Activated T-helper 9 cell treated with anti-CD3 and anti-CD28 coated beads, Interleukin-2, amount 50 U/mL, for 16 hours (primary cell): ENCODE measurements around the gene TIMM10.

Source experiments
- DNase-seq: peaks from one replicate; pipeline ENCODE4 v3.0.0-alpha.2; 2020; ENCODE audit warnings: low read depth

TIMM10 gene, protein sequence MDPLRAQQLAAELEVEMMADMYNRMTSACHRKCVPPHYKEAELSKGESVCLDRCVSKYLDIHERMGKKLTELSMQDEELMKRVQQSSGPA

DNA sequence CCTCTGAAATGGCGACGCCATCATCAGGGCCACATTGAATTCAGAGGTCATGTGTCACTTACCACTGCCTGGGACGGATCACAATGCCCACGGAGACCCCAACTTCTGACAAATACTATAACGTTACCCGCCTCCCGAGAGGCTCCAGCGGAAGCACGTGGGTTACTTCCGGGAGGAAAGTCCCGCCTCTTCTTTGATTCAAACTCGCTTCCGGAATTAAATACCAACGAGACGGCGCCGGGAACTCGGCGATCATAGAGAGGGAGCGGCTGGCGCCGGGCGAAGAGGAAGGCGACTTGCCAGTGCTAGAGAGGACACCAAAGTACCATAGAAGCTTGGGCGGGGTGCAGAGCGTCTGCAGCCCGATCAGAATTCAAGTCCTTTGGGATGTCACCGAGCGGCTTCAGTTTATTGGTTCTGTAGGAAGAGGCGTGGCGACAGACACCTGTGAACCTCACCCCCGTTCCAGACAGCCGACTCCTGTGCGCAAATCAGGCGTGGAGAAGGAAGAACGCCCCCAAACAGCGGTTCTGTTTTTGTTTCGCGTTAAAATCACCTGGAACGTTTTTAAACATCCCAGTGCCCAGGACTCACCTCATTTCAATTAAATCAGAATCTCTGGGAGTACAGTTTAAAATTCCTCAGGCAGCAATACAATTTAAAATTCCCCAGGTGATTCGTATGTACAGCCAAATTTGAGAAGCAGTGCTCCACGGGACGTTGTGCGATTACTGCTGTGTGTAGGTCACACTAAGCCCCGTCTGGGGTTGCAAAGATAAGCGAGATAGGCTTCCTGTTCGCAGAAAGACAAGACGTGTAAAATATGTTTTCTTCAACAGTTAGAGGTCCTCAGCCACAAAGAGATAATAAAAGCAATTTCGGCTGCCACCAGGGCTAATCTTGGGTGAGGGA, at the start of gene TIMM10:
TIMM10 (minus strand) TSS at position 159 of the 912 bp plus-strand sequence. CDS start 565 bp downstream, outside the sequence.
- DNase-seq = peak; percentile 89

DNA sequence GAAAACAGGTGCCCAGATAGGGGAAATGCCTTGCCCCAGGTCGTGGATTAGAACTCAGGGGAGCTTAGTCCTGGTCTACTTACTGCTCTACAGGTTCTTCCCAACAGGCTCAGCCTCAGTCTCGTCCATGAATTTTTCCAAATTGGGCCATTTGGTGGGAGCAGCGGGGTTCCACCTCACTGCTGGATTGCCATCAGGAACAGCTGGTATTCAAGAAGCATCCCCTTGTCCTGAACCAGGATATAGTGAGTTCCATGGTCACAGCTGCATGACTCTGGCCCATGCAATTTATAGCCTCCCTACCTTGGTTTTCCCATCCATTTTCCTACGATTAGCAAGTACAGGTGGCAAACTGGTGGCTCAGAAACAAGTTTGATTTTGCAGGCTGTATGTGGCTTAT, 43.5 kb upstream of the TIMM10 start:
- no peak for DNase-seq

DNA sequence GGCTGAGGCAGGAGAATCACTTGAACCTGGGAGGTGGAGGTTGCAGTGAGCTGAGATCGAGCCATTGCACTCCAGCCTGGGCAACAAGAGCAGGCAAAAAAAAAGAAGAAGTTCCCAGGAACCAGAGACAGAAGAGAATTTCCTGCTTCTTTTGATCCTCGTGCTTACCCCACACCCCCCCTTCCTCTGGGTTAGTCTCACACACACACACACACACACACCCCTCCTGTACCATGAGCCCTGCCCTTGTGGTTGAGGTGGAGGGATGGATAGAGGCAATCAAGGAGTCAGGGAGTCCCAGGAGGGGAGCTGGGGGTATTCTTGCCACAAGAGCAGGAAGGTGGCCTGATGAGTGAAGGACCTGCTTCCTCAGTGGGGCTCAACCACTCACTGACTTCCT, 41.1 kb upstream of the TIMM10 start:
- DNase-seq = no peak

DNA sequence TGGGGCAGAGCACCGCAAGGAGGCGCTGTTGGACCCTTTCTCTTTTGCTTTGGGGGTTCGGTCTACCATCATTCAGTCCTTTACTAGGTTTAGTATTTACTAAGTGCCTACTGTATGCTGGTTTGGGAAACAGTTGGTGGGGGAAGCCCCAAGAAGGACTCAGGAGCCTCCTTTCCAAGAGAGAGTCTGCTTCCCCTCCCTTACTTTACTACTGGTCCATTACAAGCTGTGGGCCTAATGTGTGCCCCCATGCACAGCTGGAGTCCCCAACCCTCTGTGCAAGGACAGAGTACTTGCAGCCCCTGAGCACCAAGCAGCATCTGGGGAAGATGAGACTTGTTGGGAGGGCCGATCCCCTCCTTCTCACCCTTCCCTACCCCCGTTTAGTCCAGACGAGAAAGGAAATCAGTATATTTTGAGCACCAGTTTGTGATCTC, 37.8 kb upstream of the TIMM10 start:
- DNase-seq = no peak

DNA sequence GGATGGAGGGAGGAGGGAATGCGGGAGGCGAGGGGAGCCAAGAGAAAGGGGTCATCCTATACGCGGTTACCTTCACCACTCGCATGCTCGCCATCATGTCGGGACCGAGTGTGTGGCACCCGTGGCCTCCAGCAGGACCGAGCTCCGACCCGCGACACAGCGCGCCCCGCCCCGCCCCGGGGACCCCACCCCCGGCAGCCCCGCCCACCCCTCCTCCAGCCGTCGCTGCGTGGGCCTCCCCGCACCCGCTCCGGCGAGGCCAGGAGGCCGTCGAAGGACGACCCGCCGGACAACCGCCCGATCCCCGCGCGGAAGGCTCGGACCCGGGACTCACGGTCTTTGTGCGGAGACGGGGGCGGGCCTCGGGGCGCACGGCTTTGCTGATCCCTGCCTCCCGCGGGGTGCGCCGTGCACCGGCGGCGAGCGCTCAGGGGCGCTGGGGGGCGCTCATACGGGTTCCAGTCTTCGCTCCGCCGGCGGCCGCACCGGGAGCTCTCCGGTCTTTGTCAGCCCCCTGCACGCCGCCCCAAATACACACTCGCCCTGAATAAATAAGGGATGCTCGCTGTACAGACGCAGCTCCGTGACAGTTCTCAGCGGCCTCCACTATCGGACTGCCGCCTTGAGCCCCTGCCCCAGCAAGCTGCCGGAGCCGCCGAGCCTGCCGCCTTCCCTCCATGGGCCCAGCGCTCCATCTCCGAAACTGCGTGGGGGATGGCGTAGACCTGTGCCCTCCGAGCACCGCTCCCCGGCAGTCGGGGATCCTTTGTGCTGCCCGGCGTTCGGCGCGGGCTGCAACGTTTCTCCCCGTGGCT, 37.2 kb upstream of the TIMM10 start, which contains the start of gene UBE2L6:
UBE2L6 (minus strand) TSS at position 158 of the 815 bp plus-strand sequence; CDS start at position 97, 61 bp downstream.
- peak; percentile 79 for DNase-seq

DNA sequence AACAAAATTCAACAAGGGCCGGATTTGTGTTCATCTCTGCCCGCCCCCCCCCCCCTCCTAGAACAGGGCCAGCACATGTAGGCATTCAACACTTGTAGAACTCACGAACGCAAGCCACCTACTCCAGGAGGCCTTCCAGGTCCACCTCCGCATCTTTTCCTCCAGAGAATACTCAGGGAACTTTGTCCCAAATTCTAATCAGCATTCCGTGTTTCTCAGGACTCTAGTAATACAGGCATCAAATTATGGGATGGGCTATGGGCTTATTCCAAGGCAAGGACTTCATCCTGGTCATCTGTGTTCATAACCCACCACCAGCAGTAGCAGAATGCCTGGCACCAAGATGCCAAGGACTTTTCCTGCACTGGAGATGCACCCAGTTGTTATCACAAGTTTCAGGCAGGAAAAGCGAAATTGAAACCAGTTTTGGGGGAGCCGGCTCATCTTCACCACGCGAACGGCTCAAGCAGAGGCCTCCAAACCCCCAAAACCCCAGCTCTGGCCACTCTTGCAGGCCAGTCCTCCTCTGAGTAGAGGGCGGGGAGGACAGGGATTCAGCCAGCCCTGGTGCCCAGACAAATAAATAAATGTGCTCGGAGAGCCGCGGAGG, 36.5 kb upstream of the TIMM10 start:
- DNase-seq = peak; percentile 8

DNA sequence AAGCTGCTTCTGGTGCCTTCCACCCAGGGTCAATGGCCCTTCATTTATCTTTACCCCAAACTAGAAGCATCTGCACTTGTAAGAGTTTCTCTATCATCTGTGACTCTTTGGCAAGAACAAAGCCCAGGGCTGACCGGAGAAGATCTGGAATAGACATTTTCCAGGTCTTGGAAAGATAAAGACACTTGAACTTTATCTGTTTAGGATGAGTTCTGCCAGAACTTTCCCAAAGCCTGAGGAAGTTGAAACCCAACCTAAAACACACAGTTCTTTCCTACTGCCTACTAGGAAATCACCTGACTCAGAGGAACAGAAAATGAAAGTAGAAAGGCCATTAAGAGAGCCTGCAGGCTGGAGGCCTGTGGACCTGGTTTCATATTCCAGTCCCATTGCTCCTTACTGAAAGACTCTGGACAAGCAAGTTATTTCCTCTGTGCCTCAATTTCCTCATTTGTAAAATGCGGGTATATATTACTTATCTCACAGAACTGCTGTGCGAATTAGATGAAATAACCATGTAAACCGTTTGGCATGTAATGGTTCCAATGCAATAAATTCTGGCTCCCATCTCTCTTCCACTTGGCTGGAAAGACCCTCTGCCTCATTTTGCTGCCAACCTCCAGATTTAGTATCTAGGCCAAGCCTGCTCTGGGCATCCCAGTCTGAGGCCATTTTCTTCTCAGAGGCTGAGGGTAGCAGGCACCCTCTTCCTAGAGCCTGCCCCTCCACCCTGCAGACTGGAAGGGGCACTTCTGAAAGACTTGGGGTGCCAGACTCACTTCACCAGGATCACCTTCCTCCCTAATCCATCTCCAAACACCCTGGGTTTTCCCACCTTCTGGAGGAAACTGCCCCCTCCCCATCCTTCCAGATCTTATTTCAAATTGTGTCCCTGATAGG, 35.7 kb upstream of the TIMM10 start:
- DNase-seq = no peak

DNA sequence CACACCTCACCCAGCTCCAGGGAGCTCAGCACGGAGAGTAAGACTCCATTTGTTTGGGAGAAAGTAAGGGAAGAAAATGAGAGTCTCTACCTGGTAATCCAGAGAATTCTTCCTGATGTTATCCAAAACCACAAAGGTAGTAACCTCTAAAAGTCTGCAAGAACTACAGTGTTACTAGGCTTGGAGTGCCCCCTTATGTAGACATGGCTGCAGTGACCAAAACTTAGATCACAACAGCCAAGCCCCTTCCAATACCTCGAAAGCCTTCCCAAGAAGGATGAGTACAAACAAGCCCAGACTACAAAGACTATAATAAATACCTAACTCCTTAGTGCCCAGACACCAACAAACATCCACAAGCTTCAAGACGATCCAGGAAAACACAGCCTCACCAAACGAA, 32.0 kb upstream of the TIMM10 start:
- no peak for DNase-seq

DNA sequence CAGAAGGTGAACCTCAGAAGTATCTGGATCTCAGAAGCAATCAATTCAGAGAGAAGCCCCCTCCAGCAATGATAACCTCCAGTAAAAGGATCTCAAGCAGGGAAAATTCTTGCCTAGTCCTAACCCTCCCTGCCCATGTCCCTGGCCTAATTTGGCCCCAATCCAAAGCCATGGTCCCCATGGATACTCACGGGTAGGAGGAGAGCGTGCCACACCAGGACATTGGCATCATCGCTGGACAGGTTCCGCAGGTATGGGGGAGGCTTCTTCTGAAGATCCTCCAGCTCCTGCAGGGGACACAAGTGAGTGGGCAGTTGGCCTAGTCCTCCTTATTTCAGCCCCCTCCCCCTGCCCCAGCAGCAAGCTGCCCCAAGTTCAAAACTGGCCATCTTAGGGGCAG, 29.6 kb upstream of the TIMM10 start:
- no peak for DNase-seq

DNA sequence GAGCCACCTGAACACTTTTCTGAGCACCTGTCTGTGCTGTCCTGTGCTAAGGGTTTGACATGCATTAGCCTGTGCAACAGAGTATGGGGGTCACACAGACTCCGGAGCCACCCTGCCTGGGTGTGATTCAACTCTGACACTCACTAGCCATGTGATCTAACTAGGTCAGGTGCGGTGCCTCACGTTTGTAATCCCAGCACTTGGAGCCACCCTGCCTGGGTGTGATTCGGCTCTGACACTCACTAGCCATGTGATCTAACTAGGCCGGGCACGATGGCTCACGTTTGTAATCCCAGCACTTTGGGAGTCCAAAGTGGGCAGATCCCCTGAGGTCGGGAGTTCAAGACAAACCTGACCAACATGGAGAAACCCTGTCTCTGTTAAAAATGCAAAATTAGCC, 25.5 kb upstream of the TIMM10 start:
- no peak for DNase-seq

DNA sequence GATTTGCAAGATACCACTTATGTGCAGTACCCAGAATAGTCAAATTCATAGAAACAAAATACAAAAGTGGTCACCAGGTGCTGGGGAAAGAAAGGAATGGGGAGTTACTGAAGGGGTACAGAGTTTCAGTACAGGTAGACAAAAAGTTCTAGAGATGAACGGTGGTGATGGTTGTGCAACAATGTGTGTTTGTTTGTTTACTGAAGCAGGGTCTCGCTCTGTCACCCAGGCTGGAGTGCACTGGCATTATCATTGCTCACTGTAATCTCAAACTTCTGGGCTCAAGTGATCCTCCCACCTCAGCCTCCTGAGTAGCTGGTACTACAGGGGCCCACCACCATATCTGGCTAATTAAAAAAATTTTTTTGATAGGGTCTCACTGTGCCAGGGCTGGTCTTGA, 24.8 kb upstream of the TIMM10 start:
- DNase-seq = no peak

DNA sequence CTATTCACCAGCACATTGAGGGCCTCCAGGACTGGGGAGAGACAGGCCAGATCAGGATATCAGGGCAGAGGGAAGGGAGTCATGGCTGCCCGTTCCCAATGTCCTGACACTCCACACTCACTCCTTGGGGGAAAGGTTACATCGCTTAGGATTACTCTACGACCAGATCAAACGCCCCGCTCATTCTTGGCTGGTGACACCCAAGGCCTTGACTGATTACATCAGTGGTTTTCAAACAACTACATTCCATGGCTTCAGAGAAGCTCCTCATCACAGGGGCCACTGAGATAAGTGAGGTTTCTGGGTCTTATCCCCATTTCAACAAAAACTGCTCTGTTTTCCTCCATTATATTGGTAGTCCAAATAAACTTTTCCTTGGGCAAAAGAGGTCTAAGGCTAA, 21.9 kb upstream of the TIMM10 start:
- DNase-seq = no peak

DNA sequence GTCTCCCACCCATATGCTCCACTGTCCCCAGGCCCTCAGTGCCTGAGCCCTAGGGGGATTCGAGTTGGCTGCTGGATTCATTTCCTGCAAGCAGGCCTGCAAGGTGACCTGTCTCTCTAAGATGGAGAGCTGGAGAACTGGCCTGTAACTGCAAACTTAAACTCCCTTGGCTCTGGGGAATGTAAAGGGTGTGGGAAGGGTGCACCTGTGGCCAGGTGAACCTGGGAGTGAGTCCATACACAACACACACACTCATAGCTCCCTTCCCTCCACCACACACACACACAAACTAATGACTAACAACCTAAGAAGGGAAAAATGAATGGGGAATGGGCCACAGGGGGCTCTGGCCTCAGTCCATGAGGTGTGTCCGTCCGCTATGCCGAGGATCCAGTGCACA, 21.4 kb upstream of the TIMM10 start:
- no peak for DNase-seq

DNA sequence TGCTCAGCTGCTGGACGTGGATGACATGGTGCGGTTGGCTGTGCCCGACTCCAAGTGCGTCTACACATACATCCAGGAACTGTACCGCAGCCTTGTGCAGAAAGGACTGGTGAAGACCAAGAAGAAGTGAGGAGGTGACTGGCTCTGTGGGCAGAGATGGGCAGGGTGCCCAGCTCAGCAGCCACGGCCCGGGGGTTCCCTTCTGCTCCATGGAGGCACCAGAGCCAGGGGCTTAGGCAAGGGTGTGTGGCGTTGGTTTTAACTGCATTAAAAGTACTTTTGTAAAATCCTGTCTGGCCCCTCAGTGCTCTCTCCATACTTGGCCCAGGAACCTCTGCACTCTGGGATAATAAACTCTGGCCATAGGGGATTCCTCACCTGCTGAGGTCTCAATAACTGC, 19.4 kb upstream of the TIMM10 start:
- no peak for DNase-seq

DNA sequence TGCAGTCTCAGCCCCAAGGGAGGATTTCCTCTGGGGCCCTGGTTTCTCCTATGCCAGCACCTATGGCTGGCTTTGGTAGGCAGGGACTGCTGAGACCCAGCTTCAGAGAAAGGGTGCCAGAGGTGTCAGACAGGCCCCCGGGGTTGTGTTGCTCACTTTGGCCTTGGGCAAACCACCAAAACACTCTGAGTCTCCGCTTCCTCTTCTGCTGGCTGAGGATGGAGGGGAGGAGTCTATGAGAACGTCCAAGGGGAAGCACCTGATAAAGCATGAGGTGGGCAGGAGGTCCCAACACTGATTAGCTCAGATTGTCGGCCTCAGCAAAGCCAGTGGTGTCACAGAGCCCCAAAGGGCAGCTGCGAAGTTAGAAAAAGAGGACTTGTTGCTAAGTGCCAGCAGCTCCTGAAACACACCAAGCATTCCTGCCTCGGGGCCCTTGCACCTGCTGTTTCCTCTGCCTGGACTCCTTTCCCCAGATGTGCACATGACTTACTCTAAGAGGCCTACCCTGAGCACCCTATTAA, 17.4 kb upstream of the TIMM10 start:
- DNase-seq = no peak

DNA sequence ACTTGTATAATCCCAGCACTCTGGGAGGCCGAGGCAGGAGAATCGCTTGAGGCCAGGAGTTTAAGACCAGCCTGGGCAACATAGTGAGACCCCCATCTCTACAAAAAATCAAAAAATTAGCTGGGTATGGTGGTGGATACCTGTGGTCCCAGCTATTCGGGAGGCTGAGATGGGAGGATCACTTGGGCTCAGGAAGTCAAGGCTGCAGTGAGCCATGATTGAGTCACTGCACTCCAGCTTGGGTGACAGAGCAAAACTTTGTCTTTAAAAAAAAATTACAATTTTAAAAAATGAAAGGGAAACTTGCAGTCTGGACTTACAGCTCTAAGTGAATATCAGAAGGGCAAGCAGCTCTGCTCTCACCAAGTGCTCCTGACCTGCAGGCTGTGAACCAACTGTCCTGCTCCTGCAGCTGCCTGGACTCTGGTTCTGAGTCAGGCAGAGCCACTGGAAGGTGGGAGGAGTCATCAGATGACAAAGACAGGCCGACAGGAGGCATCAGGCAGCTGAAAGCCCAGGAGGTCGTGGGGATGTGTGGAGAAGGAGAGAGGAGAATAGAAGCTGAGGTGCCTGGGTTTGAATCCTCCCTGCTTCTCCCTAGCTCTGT, 16.4 kb upstream of the TIMM10 start:
- no peak for DNase-seq

DNA sequence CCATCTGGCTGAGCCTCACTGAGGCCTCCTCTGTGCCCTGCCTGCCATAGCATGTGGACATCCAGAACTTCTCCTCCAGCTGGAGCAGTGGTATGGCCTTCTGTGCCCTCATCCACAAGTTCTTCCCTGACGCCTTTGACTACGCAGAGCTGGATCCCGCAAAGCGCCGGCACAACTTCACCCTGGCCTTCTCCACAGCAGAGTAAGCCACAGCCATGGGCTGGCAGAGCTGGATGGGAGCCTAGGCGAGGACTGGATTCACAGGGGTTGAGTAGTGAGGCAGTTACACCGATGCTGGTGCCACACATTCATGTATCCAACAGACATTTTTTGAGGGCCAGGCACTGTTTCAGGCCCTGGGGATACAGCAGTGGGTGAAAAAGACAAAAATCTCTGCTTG, 15.9 kb upstream of the TIMM10 start:
- no peak for DNase-seq

DNA sequence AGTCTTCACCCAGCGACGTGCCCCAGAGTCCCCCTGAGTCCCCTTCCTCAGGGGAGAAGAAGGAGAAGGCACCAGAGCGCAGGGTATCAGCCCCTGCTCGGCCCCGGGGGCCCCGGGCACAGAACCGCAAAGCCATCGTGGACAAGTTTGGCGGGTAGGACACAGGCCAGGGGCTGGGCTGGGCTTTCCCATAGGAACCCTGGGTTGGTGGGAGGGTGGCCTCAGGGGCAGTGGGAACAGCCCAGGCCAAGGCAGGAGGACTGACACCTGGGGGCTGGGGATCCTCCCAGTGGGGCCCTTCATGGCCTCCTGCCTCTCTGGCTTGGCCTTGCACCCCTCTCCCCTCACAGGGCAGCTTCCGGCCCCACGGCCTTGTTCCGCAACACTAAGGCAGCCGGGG, 15.3 kb upstream of the TIMM10 start:
- DNase-seq = no peak

DNA sequence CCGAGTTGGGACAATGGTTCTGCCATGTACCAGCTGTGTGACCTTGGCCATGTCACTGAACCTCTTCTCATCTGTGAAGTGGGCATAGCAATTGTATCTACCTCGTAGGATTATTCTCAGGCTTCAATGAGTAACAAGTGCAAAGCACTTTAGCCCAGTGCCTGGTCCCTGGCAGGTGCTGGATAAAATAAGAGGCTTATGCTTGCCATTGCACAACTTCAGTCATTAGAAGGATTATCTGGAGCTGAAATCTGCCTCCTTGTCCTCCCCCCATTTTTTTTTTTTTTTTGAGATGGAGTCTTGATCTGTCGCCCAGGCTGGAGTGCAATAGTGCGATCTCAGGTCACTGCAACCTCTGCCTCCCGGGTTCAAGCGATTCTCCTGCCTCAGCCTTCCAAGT, 14.0 kb upstream of the TIMM10 start:
- no peak for DNase-seq

DNA sequence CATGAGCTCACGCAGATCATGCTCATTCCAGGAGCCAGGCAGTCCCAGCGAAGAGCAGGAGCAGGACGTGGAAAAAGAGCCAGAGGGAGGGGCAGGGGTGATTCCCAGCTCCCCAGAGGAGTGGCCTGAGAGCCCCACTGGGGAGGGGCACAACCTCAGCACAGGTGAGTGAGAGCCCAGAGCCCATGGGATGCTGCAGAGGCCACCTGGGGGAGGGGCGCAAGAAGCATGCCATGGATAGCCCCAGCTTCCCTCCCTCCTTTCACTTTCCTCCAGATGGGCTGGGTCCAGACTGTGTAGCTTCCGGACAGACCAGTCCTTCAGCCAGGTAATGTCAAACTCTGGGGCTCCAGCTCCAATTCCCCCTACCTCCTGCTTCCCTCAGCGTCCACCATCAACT, 13.0 kb upstream of the TIMM10 start:
- no peak for DNase-seq

DNA sequence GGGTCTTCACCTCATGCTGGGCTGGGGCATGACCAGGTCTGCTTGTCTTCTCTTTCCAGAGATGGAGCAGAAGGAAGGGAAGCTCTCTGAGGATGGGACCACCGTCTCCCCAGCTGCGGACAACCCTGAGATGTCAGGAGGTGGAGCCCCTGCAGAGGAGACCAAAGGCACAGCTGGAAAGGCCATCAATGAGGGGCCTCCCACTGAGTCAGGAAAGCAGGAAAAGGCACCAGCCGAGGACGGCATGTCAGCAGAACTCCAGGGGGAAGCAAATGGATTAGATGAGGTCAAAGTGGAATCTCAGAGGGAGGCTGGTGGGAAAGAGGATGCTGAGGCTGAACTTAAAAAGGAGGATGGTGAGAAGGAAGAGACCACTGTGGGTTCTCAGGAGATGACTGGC, 12.0 kb upstream of the TIMM10 start:
- DNase-seq = no peak
